DLD1 (cell line): Measurements from ENCODE around the gene IL1RL1.

ENCODE experiments used
- in situ Hi-C: cut with HindIII; loops from 2 replicates; pipeline ENCODE4 v1.10.0; 2017; ENCODE audit warnings: low sequenced_read_pairs

The IL1RL1 gene

DNA sequence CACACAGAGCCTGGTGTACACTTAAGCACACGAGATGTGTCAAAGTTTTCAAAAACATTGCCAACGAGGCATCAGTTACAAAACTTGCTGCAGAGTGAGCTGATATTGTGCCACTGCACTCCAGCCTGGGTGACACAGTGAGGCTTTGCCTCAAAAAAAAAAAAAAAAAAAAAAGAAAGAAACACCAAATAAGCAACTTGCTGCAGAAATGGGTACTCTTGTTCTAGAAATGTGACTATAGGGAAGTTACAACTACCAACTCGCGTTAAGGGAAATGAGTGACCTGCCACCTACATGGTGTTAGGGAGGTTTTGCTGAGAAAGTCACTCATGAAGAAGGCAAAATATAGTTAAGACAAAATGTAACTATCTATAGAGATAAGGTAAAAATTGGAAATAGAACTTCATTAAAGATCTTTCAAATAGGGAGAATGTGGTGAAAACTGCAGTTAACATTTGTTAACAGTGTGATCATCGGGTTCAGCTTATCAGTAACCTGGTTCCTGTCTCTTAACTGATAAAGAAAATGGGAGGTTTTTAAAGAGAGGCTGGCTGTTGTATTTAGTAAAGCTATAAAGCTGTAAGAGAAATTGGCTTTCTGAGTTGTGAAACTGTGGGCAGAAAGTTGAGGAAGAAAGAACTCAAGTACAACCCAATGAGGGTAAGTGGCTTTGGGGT is at the start of gene IL1RL1:
IL1RL1 (plus strand) TSS at position 600 of the 677 bp plus-strand sequence. CDS start 26,702 bp downstream, outside the sequence.
- in situ Hi-C loops, result no loop called here

DNA sequence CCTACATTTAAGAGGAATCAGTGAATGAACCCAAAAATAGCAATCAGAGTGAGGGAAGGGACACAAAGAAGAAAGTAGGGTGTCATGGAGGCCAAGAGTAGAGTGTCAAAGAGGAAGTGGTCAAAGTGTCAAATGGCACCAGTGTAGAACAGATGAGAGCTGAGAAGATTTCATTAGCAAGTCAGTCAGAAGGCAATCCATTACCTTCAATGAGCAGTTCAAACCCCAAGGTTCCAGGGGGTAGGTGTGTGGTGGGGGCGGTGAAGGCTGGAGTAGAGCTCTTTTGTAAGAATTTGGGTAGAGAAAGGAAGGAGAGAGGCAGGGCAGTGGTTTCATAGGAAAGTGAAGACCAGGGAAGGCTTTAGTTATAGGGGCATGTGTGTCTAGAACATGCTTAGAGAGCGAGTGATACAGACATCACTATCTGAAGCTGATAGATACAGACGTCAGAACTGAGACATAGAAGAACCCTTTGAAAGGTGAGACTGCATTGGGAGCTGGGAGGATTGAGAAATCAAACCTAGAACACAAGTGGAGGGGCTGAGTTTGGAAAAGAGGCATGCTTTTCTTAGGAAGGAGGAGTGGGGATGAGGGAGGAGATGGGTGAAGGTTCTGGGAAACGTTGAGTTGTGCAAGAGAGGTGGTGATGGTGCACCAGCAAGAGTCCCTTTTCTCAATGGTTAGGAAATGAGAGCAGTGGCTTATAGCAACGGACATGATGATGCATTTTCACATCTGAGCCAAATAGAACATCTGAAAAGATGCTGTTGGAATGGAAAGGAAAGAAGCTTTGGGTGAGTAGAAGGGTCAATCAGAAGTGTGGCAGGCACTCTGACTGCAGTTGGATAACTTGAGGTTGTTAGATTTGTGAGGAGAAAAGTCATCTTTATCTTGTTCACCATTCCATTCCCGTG is 48.9 kb upstream of the IL1RL1 start:
- in situ Hi-C loops, result no loop called here

DNA sequence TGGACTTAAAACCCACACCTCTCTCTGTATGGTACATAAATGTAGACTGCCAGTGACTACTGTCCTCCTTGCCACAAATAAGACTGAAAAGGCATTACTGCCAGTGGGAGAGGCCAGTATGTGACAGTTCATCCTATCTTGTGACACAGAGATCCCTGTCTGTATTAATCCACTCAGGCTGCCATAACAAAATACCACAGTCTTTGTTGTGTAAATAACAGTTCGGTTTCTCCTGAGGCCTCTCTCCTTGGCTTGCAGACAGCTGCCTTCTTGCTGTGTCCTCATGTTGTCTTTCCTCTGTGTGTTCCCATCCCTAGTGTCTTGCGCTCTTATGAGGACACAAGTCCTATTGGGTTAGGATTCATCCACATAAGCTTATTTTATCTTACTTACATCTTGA is 46.4 kb upstream of the IL1RL1 start:
- in situ Hi-C loops, result no loop called here

DNA sequence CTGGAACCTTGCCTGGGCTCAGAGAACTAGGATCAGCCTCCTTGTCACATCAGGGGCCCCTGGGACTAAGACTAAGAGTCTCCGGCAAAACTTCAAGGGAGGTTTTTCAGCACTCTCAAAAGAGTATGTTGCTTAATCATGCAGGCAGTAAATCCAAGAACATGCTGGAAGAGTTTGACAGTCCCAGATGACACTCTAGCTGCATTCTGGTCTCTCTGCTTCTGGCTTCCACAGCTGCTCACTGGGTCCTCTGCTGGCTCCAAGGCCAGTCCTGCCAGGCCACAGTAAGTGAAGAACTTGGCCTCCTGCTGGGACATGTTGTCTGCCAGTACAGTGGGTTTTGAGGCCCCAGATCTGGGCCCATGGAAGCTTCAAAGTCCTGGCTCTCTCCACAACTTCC is 45.2 kb upstream of the IL1RL1 start:
- in situ Hi-C loops, result no loop called here

DNA sequence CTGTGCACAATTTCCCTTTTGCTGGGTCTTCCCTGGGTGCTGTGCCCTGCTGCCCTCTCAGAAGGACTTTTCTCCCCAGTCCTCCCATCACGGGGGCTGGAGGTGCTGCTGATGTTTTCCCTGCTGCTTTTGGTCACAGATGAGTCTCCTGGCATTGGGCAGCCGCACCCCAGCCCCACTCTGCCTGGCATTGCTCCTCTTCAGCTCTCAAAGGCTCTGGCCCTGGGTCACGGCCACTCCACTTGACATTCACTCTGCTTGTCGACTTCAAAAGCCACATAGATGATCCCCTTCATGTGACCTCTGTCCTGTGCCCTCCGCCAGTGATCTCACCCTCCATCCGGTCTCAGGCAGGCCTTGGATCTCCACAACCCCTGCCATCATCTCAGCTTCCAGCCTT is 43.6 kb upstream of the IL1RL1 start:
- in situ Hi-C loops, result no loop called here

DNA sequence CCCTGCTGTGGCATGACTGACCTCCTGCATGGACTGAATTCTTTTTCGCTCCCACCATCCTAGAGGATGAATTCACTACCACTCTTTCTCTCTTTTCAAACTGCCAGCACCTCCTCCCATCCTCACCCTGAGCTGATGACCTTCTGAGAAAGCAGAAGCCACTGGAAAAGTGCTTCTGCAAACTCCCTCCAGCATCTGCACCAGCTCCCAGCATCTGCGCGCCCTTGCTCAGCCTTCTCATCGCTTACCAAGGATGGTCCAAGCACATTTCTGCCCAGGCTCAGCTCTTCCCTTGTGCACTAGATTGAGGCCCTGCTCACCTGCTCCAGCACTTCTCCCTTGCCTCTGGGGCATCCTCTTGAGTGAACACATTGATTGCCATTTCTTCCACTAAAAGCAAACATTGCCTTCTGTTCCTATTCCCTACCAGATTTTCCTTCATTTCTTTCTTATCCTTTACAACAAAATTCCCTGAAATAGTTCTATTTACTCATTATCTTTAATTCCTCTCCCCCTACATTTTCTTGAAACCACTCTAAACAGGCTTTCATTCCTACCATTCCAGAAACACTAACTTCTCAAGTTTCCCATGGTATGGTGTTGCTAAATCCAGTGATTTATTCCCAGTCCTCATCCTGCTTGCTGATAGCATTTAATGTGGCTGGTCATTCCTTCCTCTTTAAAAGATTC is 42.7 kb upstream of the IL1RL1 start:
- in situ Hi-C loops, result no loop called here

DNA sequence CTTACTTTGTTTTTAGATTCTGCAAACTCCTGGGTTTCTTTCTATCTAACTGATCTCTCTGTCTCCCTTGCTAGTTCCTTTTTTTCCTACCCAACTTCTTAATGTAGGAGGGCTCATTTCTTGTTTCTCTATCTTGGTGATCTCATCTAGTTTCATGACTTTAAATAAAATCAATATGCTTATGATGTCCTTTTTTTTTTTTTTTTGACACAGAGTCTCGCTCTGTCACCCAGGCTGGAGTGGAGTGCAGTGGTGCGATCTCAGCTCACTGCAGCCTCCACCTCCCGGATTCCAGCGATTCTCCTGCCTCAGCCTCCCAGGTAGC is 42.2 kb upstream of the IL1RL1 start:
- in situ Hi-C loops, result no loop called here

DNA sequence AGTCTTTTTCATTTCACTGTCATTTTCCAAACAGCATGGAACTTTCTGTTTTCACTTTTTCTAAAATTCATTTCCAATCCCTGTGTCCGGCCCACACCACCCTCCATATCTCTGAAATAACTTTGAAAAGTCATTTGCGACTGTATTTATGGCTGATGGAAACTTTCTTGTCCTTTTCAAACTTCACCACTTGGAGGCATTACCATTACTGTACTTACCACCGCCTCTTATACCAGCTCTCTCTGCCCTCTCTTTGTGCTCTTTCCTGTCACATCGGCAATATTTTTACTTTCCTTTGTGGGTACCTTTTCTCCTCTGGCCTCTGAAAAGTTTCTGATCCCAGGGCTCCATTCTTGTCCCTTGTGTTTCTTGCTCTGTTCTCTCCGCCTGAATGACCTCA is 39.5 kb upstream of the IL1RL1 start:
- in situ Hi-C loops, result no loop called here

DNA sequence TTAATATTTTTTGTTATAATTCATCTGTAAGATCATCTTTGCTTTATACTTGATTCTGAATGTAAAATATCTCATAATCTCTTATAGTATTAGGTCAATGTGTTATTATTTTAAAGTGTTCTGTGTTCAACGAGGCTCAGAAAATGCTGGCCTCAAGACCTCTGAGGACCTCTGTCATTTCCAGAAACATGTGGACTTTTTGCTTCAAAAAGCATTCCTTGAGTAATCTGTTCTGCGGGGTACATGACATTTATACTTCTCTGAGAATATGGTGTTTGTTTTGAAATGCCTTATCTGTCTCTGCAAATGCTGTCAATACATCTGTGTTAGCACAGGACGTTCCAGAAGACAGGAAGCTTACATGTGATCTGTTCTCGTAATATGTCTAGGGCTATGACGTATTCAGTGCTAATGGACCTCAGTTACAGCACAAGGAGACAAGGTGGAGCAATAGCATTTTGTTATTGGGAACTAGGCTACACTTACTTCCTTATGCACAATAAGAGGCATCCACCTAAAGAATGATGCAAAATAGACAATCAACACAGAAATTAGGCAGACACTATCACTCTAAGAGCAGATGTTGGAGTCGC is 37.6 kb upstream of the IL1RL1 start:
- in situ Hi-C loops, result no loop called here

DNA sequence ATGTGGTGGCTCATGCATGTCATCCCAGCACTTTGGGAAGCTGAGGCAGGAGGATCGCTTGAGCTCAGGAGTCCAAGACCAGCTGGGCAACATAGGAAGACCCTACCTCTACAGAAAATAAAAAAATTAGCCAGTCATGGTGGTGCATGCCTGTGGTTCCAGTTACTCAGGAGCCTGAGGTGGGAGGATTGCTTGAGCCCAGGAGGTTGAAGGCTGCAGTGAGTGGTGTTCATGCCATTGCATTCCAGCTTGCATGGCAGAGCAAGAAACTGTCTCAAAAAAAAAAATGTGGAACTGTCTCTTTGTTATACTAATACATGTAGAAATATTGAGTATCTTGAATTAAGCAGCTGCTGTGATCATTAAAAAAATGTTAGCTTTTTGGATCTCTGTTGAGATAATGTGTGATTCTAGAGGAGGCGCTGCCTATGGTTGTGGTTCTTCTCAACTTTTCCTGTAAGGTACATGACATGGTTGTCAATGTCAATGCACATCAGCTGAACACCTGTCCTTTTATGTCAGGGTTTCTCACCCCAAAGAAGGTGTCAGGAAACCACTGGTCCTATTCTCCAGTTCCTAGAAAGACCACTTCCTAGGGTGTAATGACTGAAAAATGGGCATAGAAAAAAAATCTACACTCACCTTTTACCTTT is 34.7 kb upstream of the IL1RL1 start:
- in situ Hi-C loops, result no loop called here

DNA sequence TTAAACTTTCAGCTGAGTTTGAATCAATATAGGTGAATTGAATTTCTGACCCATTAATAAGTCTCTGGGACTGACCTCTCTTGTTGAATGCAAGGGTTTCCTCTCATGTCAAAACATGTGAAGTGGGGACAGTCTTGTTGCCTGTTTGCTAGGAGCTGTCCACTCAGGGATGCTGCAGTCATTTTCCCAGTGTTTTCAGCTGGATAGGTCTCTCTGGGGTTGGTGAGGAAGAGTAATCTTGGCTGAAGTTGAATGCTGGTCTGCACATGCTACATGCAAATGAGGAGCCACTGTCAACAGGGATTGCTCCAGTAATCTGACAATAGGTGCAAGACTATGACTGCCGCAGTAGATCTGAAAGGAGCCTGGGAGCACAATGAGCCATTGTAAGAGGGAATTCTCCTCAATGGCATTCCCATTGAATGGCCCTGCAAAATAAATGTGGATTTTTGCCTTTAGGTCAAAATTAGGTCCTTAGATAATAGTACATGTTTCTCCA is 34.1 kb upstream of the IL1RL1 start:
- in situ Hi-C loops, result no loop called here

DNA sequence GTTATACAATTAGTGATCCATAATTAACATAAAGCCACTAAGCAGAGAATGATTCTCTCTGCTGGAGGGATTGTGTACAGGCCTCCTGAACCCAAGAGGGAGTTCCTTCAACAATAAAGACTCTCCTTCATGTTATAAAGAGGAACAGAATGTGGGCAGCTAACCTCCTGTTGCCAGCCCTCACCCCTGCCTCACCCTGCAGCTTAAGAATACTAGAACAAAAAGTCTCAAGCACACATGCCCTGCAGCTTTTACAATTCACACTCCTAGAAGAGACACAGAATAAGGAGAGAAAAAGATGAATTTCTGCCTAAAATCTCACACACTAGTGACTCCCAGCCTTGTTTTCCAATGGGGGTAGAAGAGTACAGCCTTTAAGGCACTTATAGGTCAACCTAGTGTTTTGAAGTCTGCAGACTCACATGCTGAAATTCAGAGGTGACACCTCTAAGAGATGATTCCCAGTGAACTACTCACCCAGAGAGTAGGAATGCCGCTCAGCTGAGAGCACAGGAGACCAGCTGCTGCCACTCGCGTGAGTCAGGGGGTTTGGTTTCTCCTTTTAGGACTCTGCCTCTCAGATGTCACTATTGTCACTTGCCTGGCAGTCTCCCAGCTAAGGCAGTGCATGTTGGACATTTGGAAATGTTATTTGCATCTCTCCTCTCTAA is 32.5 kb upstream of the IL1RL1 start:
- in situ Hi-C loops, result no loop called here

DNA sequence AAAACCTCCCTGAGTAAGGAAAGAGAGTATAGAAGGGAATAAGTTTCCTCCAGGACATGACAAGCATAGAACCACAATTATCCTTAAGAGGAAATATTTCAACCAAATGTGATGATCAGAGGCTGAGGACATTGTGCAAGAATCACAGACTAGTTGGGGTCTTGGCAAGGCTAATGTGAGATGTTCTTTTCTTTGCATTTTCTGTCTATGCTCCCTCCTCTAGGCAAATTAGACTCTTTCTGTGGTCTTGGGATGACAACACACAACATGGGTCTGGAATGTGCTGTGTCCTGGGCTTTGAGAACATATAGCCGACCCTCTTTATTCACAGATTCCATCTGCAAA is 32.0 kb upstream of the IL1RL1 start:
- in situ Hi-C loops, result no loop called here

DNA sequence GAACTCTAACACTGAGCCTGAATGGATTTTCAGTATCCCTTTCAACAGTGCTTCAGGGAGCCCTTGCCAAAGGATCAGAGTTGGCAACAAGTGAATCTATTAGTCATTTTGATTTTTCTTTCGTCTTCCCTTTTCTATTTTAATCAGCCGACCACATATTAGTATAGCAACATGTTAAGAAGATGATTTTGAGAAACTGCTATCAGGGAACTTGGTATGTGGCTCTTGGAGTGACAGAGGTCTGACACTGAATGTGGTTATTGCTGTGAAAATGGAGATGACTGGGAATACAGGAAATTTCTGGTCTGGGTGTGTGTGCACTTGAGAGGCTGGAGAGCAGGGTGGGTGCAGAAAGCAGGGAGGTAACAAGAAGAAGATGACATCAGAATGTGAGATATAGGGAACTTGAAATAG is 28.7 kb upstream of the IL1RL1 start:
- in situ Hi-C loops, result no loop called here

DNA sequence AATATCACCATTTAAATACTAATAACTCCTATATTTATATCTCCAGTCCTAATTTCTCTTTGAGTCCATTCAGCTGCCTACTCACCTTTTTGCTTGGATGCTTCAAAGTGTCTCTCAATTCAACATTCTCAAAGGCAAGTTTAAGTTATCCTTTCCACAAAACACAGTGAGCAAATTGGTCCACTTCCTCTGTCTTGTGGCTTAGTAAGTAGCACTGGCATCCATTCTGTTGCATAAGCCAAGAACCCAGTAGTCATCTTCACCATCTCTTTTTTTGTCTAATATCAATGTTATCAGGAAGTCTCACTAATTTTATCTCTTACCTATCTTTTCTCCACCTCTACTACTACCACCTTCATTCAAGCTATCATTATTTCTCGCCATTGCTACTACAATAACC is 27.4 kb upstream of the IL1RL1 start:
- in situ Hi-C loops, result no loop called here

DNA sequence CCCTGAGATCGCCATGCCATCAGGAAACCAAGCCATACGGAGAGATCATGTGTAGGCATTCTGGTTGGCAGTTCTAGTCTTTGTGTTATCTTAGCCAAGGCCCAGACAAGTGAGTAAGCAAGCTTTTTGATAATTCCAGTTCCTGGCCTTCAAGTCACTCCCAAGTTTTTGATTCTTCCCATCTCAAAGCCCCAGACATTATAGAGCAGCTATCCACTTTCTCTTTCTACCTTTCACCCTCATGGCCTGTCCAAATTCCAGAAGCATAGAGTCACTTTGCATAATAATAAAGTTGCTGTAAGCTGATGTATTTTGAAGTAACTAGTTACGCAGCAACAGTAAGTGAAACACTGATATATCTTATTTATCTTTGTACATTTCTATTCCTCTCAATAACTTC is 26.8 kb upstream of the IL1RL1 start:
- in situ Hi-C loops, result no loop called here

DNA sequence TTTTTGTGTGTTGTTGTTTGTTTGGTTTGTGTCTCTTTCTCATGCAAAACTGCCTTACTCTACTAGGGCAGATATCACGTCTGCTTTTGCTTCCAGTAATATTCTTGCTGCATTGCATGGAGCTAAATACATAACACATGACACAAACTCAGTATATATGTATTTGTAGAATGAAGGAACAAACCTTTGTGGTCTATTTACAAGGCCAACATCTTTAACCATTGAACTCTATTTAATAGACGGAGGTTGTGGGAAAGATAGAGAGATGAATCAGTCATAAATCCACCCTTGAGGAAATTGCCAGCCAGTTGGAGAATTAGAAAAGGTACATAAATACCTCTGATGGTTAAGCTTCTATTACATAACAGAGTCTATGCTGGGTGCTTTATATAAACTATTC is 26.0 kb upstream of the IL1RL1 start:
- in situ Hi-C loops, result no loop called here

DNA sequence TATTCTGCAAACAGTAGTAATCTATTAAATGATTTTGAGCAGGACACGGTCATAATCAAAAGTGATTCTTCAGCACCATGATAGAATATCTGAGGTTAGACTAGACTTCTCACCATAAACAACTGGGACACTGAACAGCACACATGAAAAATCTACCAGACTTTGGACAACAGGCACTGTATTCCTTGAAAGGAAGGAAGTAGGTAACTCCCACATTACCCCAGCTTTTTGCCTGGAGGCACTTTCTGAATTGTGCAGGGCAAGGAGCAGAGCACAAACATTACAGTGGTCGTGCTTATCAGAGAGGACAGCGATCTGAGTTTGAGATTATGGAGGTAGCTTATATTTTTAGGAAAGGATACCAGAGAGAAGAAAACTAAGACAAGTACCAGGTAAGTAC is 25.3 kb upstream of the IL1RL1 start:
- in situ Hi-C loops, result no loop called here

DNA sequence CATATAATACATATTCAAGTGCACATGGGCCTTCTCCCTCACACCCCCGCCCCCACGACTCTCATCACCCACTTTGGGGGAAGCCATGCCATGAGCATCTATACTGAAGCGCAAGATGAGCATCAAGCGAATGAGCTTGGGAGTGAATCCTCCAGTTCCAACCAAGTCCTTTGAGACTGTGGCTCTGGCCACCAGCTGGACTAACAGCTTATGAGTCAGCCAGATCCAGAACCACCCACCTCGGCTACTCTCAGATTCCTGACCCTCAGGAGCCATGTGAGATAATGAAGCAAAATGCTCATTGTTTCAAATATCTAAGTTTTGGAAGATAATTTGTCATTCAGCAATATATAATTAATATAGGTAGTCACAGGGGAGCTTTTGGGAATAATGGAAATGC is 22.2 kb upstream of the IL1RL1 start:
- in situ Hi-C loops, result no loop called here

DNA sequence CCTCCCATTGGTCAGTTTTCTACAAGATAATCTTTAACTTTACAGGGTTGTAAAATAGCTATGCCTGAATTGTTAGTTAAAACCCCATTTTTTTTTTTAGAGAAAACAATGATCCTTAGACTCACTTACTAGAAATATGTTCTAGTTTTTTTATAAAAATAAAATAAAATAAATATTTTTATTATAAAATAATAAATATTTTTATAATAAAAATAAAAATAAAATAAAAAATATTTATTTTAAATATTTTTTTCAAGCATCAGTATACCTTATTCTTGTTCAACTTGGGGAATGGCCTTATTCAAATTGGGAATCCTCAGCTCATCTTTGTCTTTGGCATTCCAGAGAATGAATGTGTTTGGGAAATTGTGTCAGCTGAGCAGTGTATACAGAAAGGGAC is 20.8 kb upstream of the IL1RL1 start:
- in situ Hi-C loops, result no loop called here
